PFSK-1 (cell line): ENCODE measurements around the gene IQGAP1.

Experiments
- POLR2AphosphoS5 ChIP-seq: IDR thresholded peaks from 2 replicates; pipeline ENCODE4 v1.6.1; 2012; ENCODE audit warnings: low read depth, mild to moderate bottlenecking, control low read depth, low read length, moderate library complexity
- SIN3A ChIP-seq: IDR thresholded peaks from 2 replicates; pipeline ENCODE4 v1.6.1; 2012; ENCODE audit warnings: mild to moderate bottlenecking, low read length, moderate library complexity, borderline replicate concordance; ENCODE audit not compliant: insufficient read depth
- TAF1 ChIP-seq: IDR thresholded peaks from 2 replicates; pipeline ENCODE4 v1.6.1; 2012; ENCODE audit warnings: low read length, control low read depth, borderline replicate concordance; ENCODE audit not compliant: insufficient read depth
- TF ChIP-seq, protein P1 (sequence below), 2 experiments: IDR thresholded peaks; 2 replicates each; pipeline versions ENCODE4 v1.6.1 to v1.8.0; 2011 to 2012; ENCODE audit warnings: low read depth in 2 of 2, low read length in 2 of 2, control low read depth in 1 of 2, inconsistent platforms in 1 of 2, mild to moderate bottlenecking in 1 of 2, moderate library complexity in 1 of 2; ENCODE audit not compliant: insufficient read depth in 1 of 2

DNA sequence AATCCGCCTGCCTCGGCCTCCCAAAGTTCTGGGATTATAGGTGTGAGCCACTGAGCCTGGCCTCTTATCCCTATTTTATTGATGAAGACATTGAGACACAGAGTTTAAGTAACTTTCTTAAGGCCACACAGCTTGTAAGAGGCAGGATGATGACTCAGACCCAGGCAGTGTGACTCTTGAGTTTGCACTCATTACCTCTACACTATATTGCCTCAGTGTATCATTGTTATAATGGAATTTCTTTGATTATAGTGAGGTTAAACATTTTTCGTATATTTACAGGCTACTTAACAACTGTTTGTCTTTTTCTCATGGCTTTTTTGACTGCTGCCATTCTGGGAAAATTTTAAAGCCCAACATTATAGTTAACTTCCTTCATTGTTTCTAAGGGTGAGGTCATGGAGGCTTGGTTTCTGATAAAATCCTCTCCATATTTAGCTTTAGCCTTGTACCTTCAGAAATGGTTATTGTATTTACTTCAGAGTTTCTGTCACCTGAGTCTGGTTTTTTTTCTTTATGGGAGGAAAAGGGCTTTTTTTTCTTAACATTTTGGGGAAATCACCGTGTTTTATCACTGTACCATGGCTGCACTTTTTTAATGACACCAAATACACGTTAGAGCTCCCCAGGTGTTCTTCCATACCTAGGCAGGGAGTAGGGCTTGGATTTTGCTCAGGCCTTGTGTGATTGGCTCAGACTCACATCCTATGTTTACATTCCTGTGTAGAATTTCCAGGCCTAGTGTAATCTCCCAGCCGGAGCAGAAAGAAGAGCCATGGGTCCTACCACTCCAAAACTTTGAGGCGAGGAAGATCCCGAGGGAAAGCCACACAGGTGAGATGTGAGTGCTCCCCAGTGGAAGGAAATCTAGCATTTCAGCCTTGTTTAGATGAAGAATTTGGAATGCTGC, 29.7 kb upstream of the IQGAP1 start:
- TF ChIP-seq POLR2AphosphoS5 (no peak), TAF1 (no peak), SIN3A (no peak)
- TF ChIP-seq, protein P1, sequence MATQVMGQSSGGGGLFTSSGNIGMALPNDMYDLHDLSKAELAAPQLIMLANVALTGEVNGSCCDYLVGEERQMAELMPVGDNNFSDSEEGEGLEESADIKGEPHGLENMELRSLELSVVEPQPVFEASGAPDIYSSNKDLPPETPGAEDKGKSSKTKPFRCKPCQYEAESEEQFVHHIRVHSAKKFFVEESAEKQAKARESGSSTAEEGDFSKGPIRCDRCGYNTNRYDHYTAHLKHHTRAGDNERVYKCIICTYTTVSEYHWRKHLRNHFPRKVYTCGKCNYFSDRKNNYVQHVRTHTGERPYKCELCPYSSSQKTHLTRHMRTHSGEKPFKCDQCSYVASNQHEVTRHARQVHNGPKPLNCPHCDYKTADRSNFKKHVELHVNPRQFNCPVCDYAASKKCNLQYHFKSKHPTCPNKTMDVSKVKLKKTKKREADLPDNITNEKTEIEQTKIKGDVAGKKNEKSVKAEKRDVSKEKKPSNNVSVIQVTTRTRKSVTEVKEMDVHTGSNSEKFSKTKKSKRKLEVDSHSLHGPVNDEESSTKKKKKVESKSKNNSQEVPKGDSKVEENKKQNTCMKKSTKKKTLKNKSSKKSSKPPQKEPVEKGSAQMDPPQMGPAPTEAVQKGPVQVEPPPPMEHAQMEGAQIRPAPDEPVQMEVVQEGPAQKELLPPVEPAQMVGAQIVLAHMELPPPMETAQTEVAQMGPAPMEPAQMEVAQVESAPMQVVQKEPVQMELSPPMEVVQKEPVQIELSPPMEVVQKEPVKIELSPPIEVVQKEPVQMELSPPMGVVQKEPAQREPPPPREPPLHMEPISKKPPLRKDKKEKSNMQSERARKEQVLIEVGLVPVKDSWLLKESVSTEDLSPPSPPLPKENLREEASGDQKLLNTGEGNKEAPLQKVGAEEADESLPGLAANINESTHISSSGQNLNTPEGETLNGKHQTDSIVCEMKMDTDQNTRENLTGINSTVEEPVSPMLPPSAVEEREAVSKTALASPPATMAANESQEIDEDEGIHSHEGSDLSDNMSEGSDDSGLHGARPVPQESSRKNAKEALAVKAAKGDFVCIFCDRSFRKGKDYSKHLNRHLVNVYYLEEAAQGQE (IDR thresholded peaks at IDR 0.05; ENCODE audit: insufficient read depth in 1 of 2, low read depth in 2 of 2, low read length in 2 of 2) = no peak
